H1 (cell line): ENCODE data around the gene DPY19L3. TPM values are rescaled to one million over a fixed set of nuclear protein-coding genes. Genes with fewer than 3 reads are reported as not detected.

Experiments
- CTCF ChIA-PET: fragments of 300-600 bp; sonication (Branson Sonifier 250); formaldehyde crosslinking; loops from one replicate; lab custom pipeline; 2021; ENCODE audit not compliant: partially characterized antibody; lab: Charles Lee
- POLR2A ChIA-PET: fragments of 300-600 bp; sonication (Branson Sonifier 250); formaldehyde crosslinking; loops from one replicate; lab custom pipeline; 2021; ENCODE audit warnings: inconsistent platforms; ENCODE audit not compliant: partially characterized antibody; lab: Charles Lee
- DNase-seq, 2 experiments: peaks; one replicate each; pipeline versions ENCODE4 v3.0.0 to v3.0.0-alpha.2; 2010 to 2022; ENCODE audit warnings: low spot score in 2 of 2, low read depth in 1 of 2, mixed read lengths in 1 of 2
- FAIRE-seq: peaks from 2 replicates; lab custom pipeline; 2011; peaks lifted over from hg19 to GRCh38; lab: Jason Lieb, UNC
- H2AFZ ChIP-seq: 2 replicates; pipeline ENCODE4 v1.8.1; 2012; ENCODE audit warnings: low read length, inconsistent platforms
- H2AK5ac ChIP-seq: 2 replicates; pipeline ENCODE4 v1.6.1; 2013; ENCODE audit warnings: low read depth, low read length
- H2BK120ac ChIP-seq: replicated peaks from 2 replicates; pipeline ENCODE3; 2013; ENCODE audit warnings: low read depth, low read length, inconsistent platforms
- H2BK12ac ChIP-seq: 2 replicates; pipeline ENCODE4 v1.6.1; 2013; ENCODE audit warnings: low read depth, low read length
- H2BK15ac ChIP-seq: 2 replicates; pipeline ENCODE4 v1.6.1; 2013; ENCODE audit warnings: low read length
- H2BK20ac ChIP-seq: 2 replicates; pipeline ENCODE4 v1.6.1; 2013; ENCODE audit warnings: low read length
- H2BK5ac ChIP-seq: 2 replicates; pipeline ENCODE4 v1.6.1; 2013; ENCODE audit warnings: low read depth, low read length
- H3K14ac ChIP-seq: 2 replicates; pipeline ENCODE4 v1.6.1; 2013; ENCODE audit warnings: inconsistent platforms; ENCODE audit not compliant: insufficient read length
- H3K18ac ChIP-seq: 2 replicates; pipeline ENCODE4 v1.6.1; 2013; ENCODE audit warnings: low read length; ENCODE audit errors: extremely low read depth
- H3K23ac ChIP-seq: 2 replicates; pipeline ENCODE4 v1.6.1; 2013; ENCODE audit warnings: inconsistent platforms; ENCODE audit not compliant: insufficient read length
- H3K23me2 ChIP-seq: 2 replicates; pipeline ENCODE4 v1.6.1; 2013; ENCODE audit warnings: low read depth, low read length
- H3K27ac ChIP-seq: 2 replicates; pipeline ENCODE4 v1.6.1; 2011; ENCODE audit warnings: low read depth, low read length, inconsistent platforms
- H3K27me3 ChIP-seq, 4 experiments: replicated peaks in 1 of 4; 1 replicate in 1 of 4; 2 replicates in 3 of 4; pipeline versions ENCODE4 v1.6.1 to v1.8.1; 2011 to 2013; ENCODE audit warnings: low read length in 3 of 4, mild to moderate bottlenecking in 3 of 4, inconsistent platforms in 2 of 4, mixed read lengths in 2 of 4, moderate library complexity in 1 of 4; ENCODE audit not compliant: control insufficient read depth in 3 of 4, insufficient read depth in 3 of 4; ENCODE audit errors: extremely low read depth in 1 of 4
- H3K36me3 ChIP-seq, 4 experiments: 2 replicates each; pipeline versions ENCODE4 v1.6.1 to v1.8.1; 2011 to 2013; ENCODE audit warnings: mild to moderate bottlenecking in 4 of 4, low read length in 3 of 4, moderate library complexity in 2 of 4, control low read depth in 1 of 4, inconsistent platforms in 1 of 4; ENCODE audit not compliant: insufficient read depth in 4 of 4, control insufficient read depth in 2 of 4
- H3K4ac ChIP-seq: replicated peaks from 2 replicates; pipeline ENCODE3; 2013; ENCODE audit warnings: low read length, low read depth, mixed read lengths, inconsistent platforms; ENCODE audit not compliant: insufficient read length
- H3K4me1 ChIP-seq, 4 experiments: replicated peaks in 1 of 4; 1 replicate in 1 of 4; 2 replicates in 3 of 4; pipeline versions ENCODE4 v1.6.1 to v1.8.1; 2011 to 2013; ENCODE audit warnings: low read length in 3 of 4, inconsistent platforms in 2 of 4, mixed read lengths in 1 of 4; ENCODE audit not compliant: insufficient read depth in 4 of 4, control insufficient read depth in 3 of 4
- H3K4me2 ChIP-seq, 2 experiments: 2 replicates each; pipeline versions ENCODE4 v1.6.1 to v1.8.1; 2011 to 2013; ENCODE audit warnings: low read depth in 2 of 2, low read length in 2 of 2, control low read depth in 1 of 2, inconsistent platforms in 1 of 2, mild to moderate bottlenecking in 1 of 2; ENCODE audit not compliant: insufficient read depth in 1 of 2
- H3K4me3 ChIP-seq, 4 experiments: fragments of 200-600, 300-600 bp in 1 of 4; sonication (generic), shearing (Covaris generic), sonication (Bioruptor Twin) in 1 of 4; 2 replicates each; pipeline versions ENCODE4 v1.5.1 to v1.8.1; 2011 to 2016; ENCODE audit warnings: low read length in 4 of 4, low read depth in 3 of 4, control low read depth in 2 of 4, inconsistent platforms in 2 of 4, mild to moderate bottlenecking in 2 of 4, mixed read lengths in 1 of 4, moderate library complexity in 1 of 4; ENCODE audit not compliant: insufficient read depth in 2 of 4; ENCODE audit errors: extremely low read depth in 1 of 4
- H3K56ac ChIP-seq: replicated peaks from 2 replicates; pipeline ENCODE3; 2013; ENCODE audit warnings: low read depth, mild to moderate bottlenecking, mixed read lengths, low read length, inconsistent platforms; ENCODE audit not compliant: insufficient read length
- H3K79me1 ChIP-seq: 2 replicates; pipeline ENCODE4 v1.6.1; 2013; ENCODE audit warnings: low read depth, low read length, control low read depth
- H3K79me2 ChIP-seq, 2 experiments: 2 replicates each; pipeline versions ENCODE4 v1.6.1 to v1.8.1; 2012 to 2013; ENCODE audit warnings: low read length in 2 of 2, mild to moderate bottlenecking in 2 of 2, inconsistent platforms in 1 of 2; ENCODE audit not compliant: insufficient read depth in 2 of 2, control insufficient read depth in 1 of 2
- H3K9ac ChIP-seq, 4 experiments: replicated peaks in 1 of 4; 1 replicate in 1 of 4; 2 replicates in 3 of 4; pipeline versions ENCODE4 v1.6.1 to v1.8.1; 2011 to 2013; ENCODE audit warnings: low read depth in 3 of 4, low read length in 3 of 4, control low read depth in 2 of 4, mild to moderate bottlenecking in 2 of 4, moderate library complexity in 2 of 4, inconsistent platforms in 1 of 4; ENCODE audit errors: extremely low read depth in 1 of 4
- H3K9me3 ChIP-seq, 2 experiments: 2 replicates each; pipeline versions ENCODE4 v1.6.1 to v1.8.1; 2012 to 2013; ENCODE audit warnings: mild to moderate bottlenecking in 2 of 2, moderate library complexity in 2 of 2, control low read depth in 1 of 2, inconsistent platforms in 1 of 2, low read depth in 1 of 2, low read length in 1 of 2, mixed read lengths in 1 of 2; ENCODE audit not compliant: insufficient read depth in 2 of 2
- H4K20me1 ChIP-seq, 2 experiments: replicated peaks in 1 of 2; 2 replicates each; pipeline versions ENCODE3 to v1.8.1; 2011 to 2013; ENCODE audit warnings: inconsistent platforms in 2 of 2, low read length in 2 of 2, mild to moderate bottlenecking in 1 of 2; ENCODE audit not compliant: insufficient read depth in 2 of 2, control insufficient read depth in 1 of 2
- H4K5ac ChIP-seq: 2 replicates; pipeline ENCODE4 v1.6.1; 2013; ENCODE audit warnings: low read length, low read depth, mixed read lengths, inconsistent platforms; ENCODE audit not compliant: insufficient read length
- H4K8ac ChIP-seq: 2 replicates; pipeline ENCODE4 v1.8.0; 2013; ENCODE audit warnings: mild to moderate bottlenecking, moderate library complexity, low read length, inconsistent platforms; ENCODE audit not compliant: insufficient read depth; ENCODE audit errors: extremely low read depth
- H4K91ac ChIP-seq: replicated peaks from 2 replicates; pipeline ENCODE3; 2013; ENCODE audit warnings: low read length, mixed read lengths, inconsistent platforms; ENCODE audit not compliant: insufficient read length
- ASH2L ChIP-seq: fragments of 200-600, 300-600 bp; sonication (generic); IDR thresholded peaks from one replicate; pipeline ENCODE4 v1.7.1; 2017; ENCODE audit warnings: low read length
- BCL11A ChIP-seq, 2 experiments: IDR thresholded peaks; one replicate each; pipeline ENCODE4 v1.6.1; 2011; ENCODE audit warnings: low read depth in 2 of 2, low read length in 2 of 2, mild to moderate bottlenecking in 2 of 2
- CREB1 ChIP-seq: IDR thresholded peaks from 2 replicates; pipeline ENCODE4 v1.6.1; 2012; ENCODE audit warnings: inconsistent platforms
- EGR1 ChIP-seq: IDR thresholded peaks from 2 replicates; pipeline ENCODE4 v1.6.1; 2011; ENCODE audit warnings: low read depth, low read length, borderline replicate concordance
- JUN ChIP-seq: IDR thresholded peaks from 2 replicates; pipeline ENCODE4 v1.6.1; 2011; ENCODE audit warnings: low read depth, mild to moderate bottlenecking, improper control_type of control experiment, low read length
- MAFK ChIP-seq: IDR thresholded peaks from 2 replicates; pipeline ENCODE4 v1.6.1; 2012; ENCODE audit warnings: low read depth, mild to moderate bottlenecking, improper control_type of control experiment, low read length
- NRF1 ChIP-seq: IDR thresholded peaks from 2 replicates; pipeline ENCODE4 v1.6.1; 2011; ENCODE audit warnings: mild to moderate bottlenecking, low read depth, low read length, improper control_type of control experiment
- SRF ChIP-seq: IDR thresholded peaks from 2 replicates; pipeline ENCODE4 v1.6.1; 2011; ENCODE audit warnings: mild to moderate bottlenecking, low read depth, low read length, moderate library complexity
- TAF1 ChIP-seq: IDR thresholded peaks from 2 replicates; pipeline ENCODE4 v1.6.1; 2011; ENCODE audit warnings: mild to moderate bottlenecking, low read depth, low read length
- TAF7 ChIP-seq: optimal IDR thresholded peaks from 2 replicates; pipeline ENCODE3; 2011; ENCODE audit warnings: low read depth, mild to moderate bottlenecking, inconsistent platforms, low read length, moderate library complexity, borderline replicate concordance
- TBP ChIP-seq: IDR thresholded peaks from 2 replicates; pipeline ENCODE4 v1.6.1; 2011; ENCODE audit warnings: low read depth, low read length, improper control_type of control experiment
- WGBS, 2 experiments: shearing (Covaris generic) in 1 of 2; methylation state at CpG; one replicate each; pipeline versions ENCODE4 v1.1.6 to v1.1.7; 2013 to 2015; ENCODE audit warnings: low lambda C conversion rate in 2 of 2, mixed read lengths in 2 of 2, inconsistent platforms in 1 of 2, low coverage in 1 of 2, missing lambda C conversion rate in 1 of 2; ENCODE audit not compliant: insufficient replicate concordance in 2 of 2, insufficient coverage in 1 of 2, insufficient read length in 1 of 2; ENCODE audit errors: extremely low coverage in 1 of 2, missing lambda C conversion rate in 1 of 2; 5-methylcytosine and 5-hydroxymethylcytosine counted together
- polyA plus RNA-seq, 7 experiments: library from polyadenylated mRNA; depleted of rRNA in 3 of 7; stranded (reverse) in 5 of 7; unstranded in 2 of 7; fragments of >200 nt in 5 of 7; fragments of 200-250 nt in 2 of 7; gene quantifications; 1 replicate in 5 of 7; 2 replicates in 1 of 7; 4 replicates in 1 of 7; pipeline versions ENCODE4 v1.2.1 to v1.2.3, GENCODE V29; 2011 to 2013; ENCODE audit warnings: missing spikeins in 2 of 7, mixed read lengths in 2 of 7
- total RNA-seq: library from RNA; stranded (reverse); fragmentation: NEBNext Ultra II Directional; extraction: Animal tissue kit (Norgen Biotek cat#: 25700); gene quantifications from 2 replicates; pipeline ENCODE4 v1.2.1, GENCODE V29; 2021
- TF ChIP-seq, protein P1 (sequence below): IDR thresholded peaks from 2 replicates; pipeline ENCODE4 v1.6.1; 2012; ENCODE audit warnings: low read length, inconsistent platforms
- TF ChIP-seq, protein P2 (sequence below): IDR thresholded peaks from 2 replicates; pipeline ENCODE4 v1.6.1; 2012; ENCODE audit warnings: inconsistent platforms

DPY19L3 gene
- total and polyA plus RNA-seq, 2 of the 8 experiments (the other 6 are each of a cell fraction or from before 2014, with no cell fraction given) = 35.3 to 60.2 TPM

DNA sequence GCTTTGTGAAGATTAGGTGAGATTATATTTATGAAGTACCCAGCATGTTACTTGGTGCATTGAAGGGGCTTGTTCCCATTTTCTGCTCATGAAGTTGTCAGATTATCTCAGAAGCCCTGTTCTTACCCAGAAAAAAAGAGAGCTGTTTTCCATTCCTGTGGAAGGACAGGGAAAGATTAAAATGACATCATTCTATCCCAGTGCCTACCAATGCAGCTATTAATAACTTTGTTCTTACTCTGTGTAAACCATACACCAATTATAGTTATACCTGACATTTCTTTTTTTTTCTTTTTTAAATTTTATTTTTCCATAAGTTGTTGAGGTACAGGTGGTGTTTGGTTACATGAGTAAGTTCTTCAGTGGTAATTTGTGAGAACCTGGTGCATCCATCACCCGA lies 41.5 kb upstream of the DPY19L3 start:
- H2BK20ac ChIP-seq = no peak overlapping the region
- H3K9ac ChIP-seq = no peak overlapping the region
- WGBS, 2 experiments = 90% methylated on average over 1 of the region's 1 CpG; no CpG with 5 or more reads in 1 of the 2 experiments
- H3K27ac ChIP-seq = no peak overlapping the region
- no peaks in the 10 kb centered on the region; the same call in 1 of the 2 replicates for H3K23me2 ChIP-seq
- H3K23ac ChIP-seq = no peak overlapping the region
- H4K8ac ChIP-seq = no peak overlapping the region
- no peak overlapping the region for H2BK15ac ChIP-seq
- no peak for DNase-seq
- H4K91ac ChIP-seq = no peak overlapping the region
- H2BK120ac ChIP-seq = no peak overlapping the region
- peaks cover 4 to 8% of the 10 kb centered on the region in 2 experiments for H4K20me1 ChIP-seq
- H3K4me1 ChIP-seq = no peaks in the 10 kb centered on the region
- H3K4me3 ChIP-seq = no peak overlapping the region
- no peak overlapping the region for H4K5ac ChIP-seq
- ChIA-PET CTCF (interaction anchor here (0.9 to 1.0 kb wide), 2 partner anchors 8 to 45 kb away, joined by 3 read pairs; no protein-coding TSS in a partner anchor), POLR2A (interaction anchor here (1.1 kb wide), 1 partner anchor 20 kb away, joined by 3 read pairs; no protein-coding TSS in a partner anchor)
- no peak overlapping the region for H2AFZ ChIP-seq
- no peak for FAIRE-seq
- H3K27me3 ChIP-seq = no peaks in the 10 kb centered on the region
- no peak overlapping the region for H3K18ac ChIP-seq
- H2BK12ac ChIP-seq = no peak overlapping the region
- no peak overlapping the region for H2AK5ac ChIP-seq
- no peak overlapping the region for H3K4ac ChIP-seq
- peaks cover 6 to 40% of the 10 kb centered on the region in 2 experiments; a peak in 3 of 4 replicates for H3K79me2 ChIP-seq
- H3K4me2 ChIP-seq = no peak overlapping the region
- no peaks in the 10 kb centered on the region for H3K9me3 ChIP-seq
- H3K79me1 ChIP-seq = no peaks in the 10 kb centered on the region; the same call in 1 of the 2 replicates
- H3K14ac ChIP-seq = no peak overlapping the region
- H3K56ac ChIP-seq = no peak overlapping the region
- H2BK5ac ChIP-seq = no peak overlapping the region
- peaks cover 9 to 38% (median 24%) of the 10 kb centered on the region in 4 experiments for H3K36me3 ChIP-seq
- TF ChIP-seq EGR1 (no peak), TAF7 (no peak), TBP (no peak), BCL11A (IDR thresholded peaks at IDR 0.05; ENCODE audit: low read depth in 2 of 2, low read length in 2 of 2) (no peak), TAF1 (no peak), NRF1 (no peak), ASH2L (no peak), MAFK (no peak), CREB1 (no peak), SRF (no peak), JUN (no peak)
- TF ChIP-seq, protein P1, sequence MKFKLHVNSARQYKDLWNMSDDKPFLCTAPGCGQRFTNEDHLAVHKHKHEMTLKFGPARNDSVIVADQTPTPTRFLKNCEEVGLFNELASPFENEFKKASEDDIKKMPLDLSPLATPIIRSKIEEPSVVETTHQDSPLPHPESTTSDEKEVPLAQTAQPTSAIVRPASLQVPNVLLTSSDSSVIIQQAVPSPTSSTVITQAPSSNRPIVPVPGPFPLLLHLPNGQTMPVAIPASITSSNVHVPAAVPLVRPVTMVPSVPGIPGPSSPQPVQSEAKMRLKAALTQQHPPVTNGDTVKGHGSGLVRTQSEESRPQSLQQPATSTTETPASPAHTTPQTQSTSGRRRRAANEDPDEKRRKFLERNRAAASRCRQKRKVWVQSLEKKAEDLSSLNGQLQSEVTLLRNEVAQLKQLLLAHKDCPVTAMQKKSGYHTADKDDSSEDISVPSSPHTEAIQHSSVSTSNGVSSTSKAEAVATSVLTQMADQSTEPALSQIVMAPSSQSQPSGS = no peak
- TF ChIP-seq, protein P2, sequence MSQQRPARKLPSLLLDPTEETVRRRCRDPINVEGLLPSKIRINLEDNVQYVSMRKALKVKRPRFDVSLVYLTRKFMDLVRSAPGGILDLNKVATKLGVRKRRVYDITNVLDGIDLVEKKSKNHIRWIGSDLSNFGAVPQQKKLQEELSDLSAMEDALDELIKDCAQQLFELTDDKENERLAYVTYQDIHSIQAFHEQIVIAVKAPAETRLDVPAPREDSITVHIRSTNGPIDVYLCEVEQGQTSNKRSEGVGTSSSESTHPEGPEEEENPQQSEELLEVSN = no peak
